Kidney (tissue), 14 donors: ENCODE results near the gene PPCDC. TPM values are rescaled to one million over a fixed set of nuclear protein-coding genes. Genes with fewer than 3 reads are reported as not detected.

Source experiments
- DNase-seq, 5 donors: peaks; one replicate each; pipeline ENCODE4 v3.0.0-alpha.2; 2013 to 2020
- FAIRE-seq: peaks from 2 replicates; lab custom pipeline; 2012; peaks lifted over from hg19 to GRCh38; lab: Jason Lieb, UNC
- H3K27ac ChIP-seq, 2 donors: one replicate each; pipeline ENCODE4 v1.7.0; 2013; ENCODE audit warnings: low read depth in 2 of 2, low read length in 2 of 2, inconsistent platforms in 1 of 2
- H3K27me3 ChIP-seq: one replicate; pipeline ENCODE4 v1.7.1; 2013; ENCODE audit warnings: low read length, inconsistent platforms; ENCODE audit not compliant: control insufficient read depth, insufficient read depth
- H3K36me3 ChIP-seq, 3 donors: one replicate each; pipeline versions ENCODE4 v1.7.0 to v1.7.1; 2013; ENCODE audit warnings: low read length in 3 of 3, control low read depth in 1 of 3, inconsistent platforms in 1 of 3; ENCODE audit not compliant: insufficient read depth in 3 of 3, control insufficient read depth in 2 of 3
- H3K4me1 ChIP-seq, 3 donors: one replicate each; pipeline versions ENCODE4 v1.7.0 to v1.7.1; 2013; ENCODE audit warnings: low read length in 3 of 3, inconsistent platforms in 1 of 3, low read depth in 1 of 3; ENCODE audit not compliant: control insufficient read depth in 2 of 3, insufficient read depth in 2 of 3
- H3K4me3 ChIP-seq, 3 donors: one replicate each; pipeline versions ENCODE4 v1.7.0 to v1.8.1; 2013; ENCODE audit warnings: low read length in 3 of 3, control low read depth in 1 of 3, inconsistent platforms in 1 of 3
- H3K9ac ChIP-seq, 3 donors: one replicate each; pipeline versions ENCODE4 v1.7.0 to v1.7.1; 2013; ENCODE audit warnings: low read length in 3 of 3, control low read depth in 1 of 3, inconsistent platforms in 1 of 3
- H3K9me3 ChIP-seq, 3 donors: one replicate each; pipeline versions ENCODE4 v1.7.0 to v1.7.1; 2013; ENCODE audit warnings: low read length in 3 of 3, control low read depth in 1 of 3, inconsistent platforms in 1 of 3; ENCODE audit not compliant: control insufficient read depth in 2 of 3, insufficient read depth in 1 of 3
- intact Hi-C: fragments of 100-400 bp; cut with DNase I; formaldehyde crosslinking; loops from one replicate; pipeline ENCODE4 v1.11.1; 2022
- polyA plus RNA-seq: library from polyadenylated mRNA; stranded (reverse); fragments of 350-450 nt; fragmentation: Illumina TruSeq; extraction: RNeasy Lipid Tissue Mini Kit (QIAGEN cat#74804); gene quantifications from one replicate; pipeline ENCODE4 v1.2.3, GENCODE V29; 2014; ENCODE audit warnings: low read depth, low replicate concordance; ENCODE audit not compliant: insufficient read depth
- total RNA-seq: library from RNA; stranded (reverse); fragmentation: NEBNext Ultra II Directional; extraction: Animal tissue kit (Norgen Biotek cat#: 25700); gene quantifications from one replicate; pipeline ENCODE4 v1.2.1, GENCODE V29; 2021
- TF ChIP-seq, protein P1 (sequence below): IDR thresholded peaks from 3 replicates; pipeline ENCODE4 v1.5.1; 2012; ENCODE audit warnings: mild to moderate bottlenecking, moderate library complexity, borderline replicate concordance; ENCODE audit not compliant: insufficient read depth; ENCODE audit errors: extremely low read depth
- donor health status: control.
- donor health status: control.
- donor health status: control.
- donor health status: control.
- donor health status: control.
- donor health status: DM: yes; HTN: yes; CAD: no.
- donor health status: Normal renal cell carcinoma (clear cell type).

Gene PPCDC
- total and polyA plus RNA-seq, 2 donors from 2014 or later: 16.3 to 25.3 TPM

DNA sequence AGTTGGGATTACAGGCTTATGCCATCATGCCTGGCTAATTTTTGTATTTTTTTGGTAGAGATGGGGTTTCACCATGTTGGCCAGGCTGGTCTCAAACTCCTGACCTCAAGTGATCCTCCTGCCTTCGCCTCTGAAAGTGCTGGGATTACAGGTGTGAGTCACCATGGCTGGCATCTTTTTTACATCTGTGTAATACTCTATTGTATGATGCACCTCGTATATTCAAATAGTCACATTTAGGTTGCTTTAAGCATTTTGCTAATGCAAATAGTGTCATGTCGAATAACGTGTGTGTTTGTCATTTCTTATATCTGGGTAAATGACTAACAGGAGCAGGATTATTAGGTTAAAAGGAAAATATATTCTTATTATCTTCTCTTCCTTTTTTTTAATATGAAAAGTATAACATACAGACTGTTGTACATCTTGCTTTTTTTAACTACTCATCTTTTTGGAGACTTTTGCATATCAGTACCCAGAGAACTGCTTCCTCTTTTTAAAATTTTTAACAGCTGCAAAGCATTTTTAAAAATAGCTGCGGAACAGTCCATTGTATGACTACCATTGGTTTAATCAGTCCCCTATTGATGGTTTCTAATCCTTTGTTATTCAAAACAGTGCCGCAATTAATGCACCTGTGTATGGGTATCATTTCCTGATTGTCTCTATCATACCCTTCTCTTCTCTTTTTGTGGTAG is 14.6 kb upstream of the PPCDC start:
- H3K9me3 ChIP-seq: no peaks in the 10 kb centered on the region
- H3K27ac ChIP-seq: no peak overlapping the region
- no peaks in the 10 kb centered on the region for H3K4me1 ChIP-seq
- no peak for DNase-seq
- FAIRE-seq: no peak
- no peak overlapping the region for H3K4me3 ChIP-seq
- intact Hi-C loops: no loop called here
- TF ChIP-seq, protein P1, sequence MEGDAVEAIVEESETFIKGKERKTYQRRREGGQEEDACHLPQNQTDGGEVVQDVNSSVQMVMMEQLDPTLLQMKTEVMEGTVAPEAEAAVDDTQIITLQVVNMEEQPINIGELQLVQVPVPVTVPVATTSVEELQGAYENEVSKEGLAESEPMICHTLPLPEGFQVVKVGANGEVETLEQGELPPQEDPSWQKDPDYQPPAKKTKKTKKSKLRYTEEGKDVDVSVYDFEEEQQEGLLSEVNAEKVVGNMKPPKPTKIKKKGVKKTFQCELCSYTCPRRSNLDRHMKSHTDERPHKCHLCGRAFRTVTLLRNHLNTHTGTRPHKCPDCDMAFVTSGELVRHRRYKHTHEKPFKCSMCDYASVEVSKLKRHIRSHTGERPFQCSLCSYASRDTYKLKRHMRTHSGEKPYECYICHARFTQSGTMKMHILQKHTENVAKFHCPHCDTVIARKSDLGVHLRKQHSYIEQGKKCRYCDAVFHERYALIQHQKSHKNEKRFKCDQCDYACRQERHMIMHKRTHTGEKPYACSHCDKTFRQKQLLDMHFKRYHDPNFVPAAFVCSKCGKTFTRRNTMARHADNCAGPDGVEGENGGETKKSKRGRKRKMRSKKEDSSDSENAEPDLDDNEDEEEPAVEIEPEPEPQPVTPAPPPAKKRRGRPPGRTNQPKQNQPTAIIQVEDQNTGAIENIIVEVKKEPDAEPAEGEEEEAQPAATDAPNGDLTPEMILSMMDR: no peak
- H3K27me3 ChIP-seq: no peaks in the 10 kb centered on the region
- H3K36me3 ChIP-seq: peaks cover 0 to under 1% (median 0%) of the 10 kb centered on the region in 3 donors
- no peak overlapping the region for H3K9ac ChIP-seq

DNA sequence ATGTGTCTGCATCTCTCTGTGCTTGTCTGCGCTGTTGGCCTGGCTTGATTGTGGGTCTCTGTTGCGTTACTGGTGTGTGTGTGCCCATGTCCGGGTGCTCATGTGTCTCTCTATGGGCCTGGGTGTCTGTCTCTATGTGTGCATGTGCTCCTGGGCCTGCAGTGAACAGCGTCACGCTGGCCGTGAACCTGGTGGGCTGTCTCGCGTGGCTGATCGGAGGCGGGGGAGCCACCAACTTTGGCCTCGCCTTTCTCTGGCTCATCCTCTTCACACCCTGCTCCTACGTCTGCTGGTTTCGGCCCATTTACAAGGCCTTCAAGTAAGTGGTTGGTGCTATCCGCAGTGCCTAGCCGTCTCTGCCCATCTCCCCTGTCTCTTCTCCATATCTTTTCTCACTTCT is 7.0 kb upstream of the PPCDC start:
- FAIRE-seq (no peak), DNase-seq (peak in 1 of 5 donors; percentile 38)
- Histone ChIP-seq H3K27ac (no peak overlapping the region), H3K4me3 (no peak overlapping the region), H3K9me3 (no peaks in the 10 kb centered on the region), H3K36me3 (peaks cover 2 to 11% (median 7%) of the 10 kb centered on the region in 3 donors), H3K9ac (no peak overlapping the region), H3K27me3 (no peaks in the 10 kb centered on the region), H3K4me1 (no peaks in the 10 kb centered on the region)
- TF ChIP-seq, protein P1: no peak
- intact Hi-C loops: no loop called here

DNA sequence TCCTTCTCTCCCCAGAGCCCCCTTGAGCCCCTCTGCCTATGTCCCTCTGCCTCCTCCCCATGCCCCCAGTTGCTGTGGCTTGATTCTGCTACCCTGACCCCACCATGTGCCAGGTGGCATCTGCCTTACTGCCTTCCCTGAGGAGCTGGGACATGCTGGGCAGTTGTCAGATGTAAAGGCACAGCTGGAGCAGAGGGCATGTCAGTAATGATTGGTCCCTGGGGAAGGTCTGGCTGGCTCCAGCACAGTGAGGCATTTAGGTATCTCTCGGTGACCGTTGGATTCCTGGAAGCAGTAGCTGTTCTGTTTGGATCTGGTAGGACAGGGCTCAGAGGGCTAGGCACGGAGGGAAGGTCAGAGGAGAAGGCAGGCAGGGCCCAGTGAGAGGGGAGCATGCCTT is 3.5 kb upstream of the PPCDC start:
- Histone ChIP-seq H3K4me1 (peaks cover 0 to 5% (median 3%) of the 10 kb centered on the region in 3 donors), H3K9me3 (no peaks in the 10 kb centered on the region), H3K9ac (no peak overlapping the region), H3K4me3 (no peak overlapping the region), H3K27me3 (no peaks in the 10 kb centered on the region), H3K36me3 (peaks cover 2 to 11% (median 4%) of the 10 kb centered on the region in 3 donors), H3K27ac (no peak overlapping the region)
- TF ChIP-seq, protein P1: no peak
- no peak for FAIRE-seq
- intact Hi-C loops: no loop called here
- DNase-seq: peak in 1 of 5 donors; percentile 47
